Mesothelial cell of epicardium (in vitro differentiated cells): ENCODE data around the gene VDAC1. TPM values are rescaled to one million over a fixed set of nuclear protein-coding genes. Genes with fewer than 3 reads are reported as not detected.
"Not testable (repeated sequence)": the region's sequence is repeated elsewhere in the genome, so short reads cannot be mapped to it uniquely, and the experiment has no call there.

ENCODE experiments used
- DNase-seq, 2 experiments: peaks; one replicate each; pipeline ENCODE4 v3.0.0; 2021; ENCODE audit warnings: low spot score in 2 of 2; ENCODE audit not compliant: unreplicated experiment in 2 of 2
- H3K27ac Mint-ChIP-seq: 2 replicates; pipeline ENCODE4 v1.8.0; 2021; ENCODE audit warnings: mixed read lengths
- H3K27me3 Mint-ChIP-seq: 2 replicates; pipeline ENCODE4 v1.8.0; 2021; ENCODE audit warnings: low read depth, mixed read lengths
- H3K36me3 Mint-ChIP-seq: 2 replicates; pipeline ENCODE4 v1.8.0; 2021; ENCODE audit warnings: mixed read lengths
- H3K4me1 Mint-ChIP-seq: 2 replicates; pipeline ENCODE4 v1.8.0; 2021; ENCODE audit warnings: mixed read lengths
- H3K4me3 Mint-ChIP-seq: 2 replicates; pipeline ENCODE4 v1.8.0; 2021; ENCODE audit warnings: mild to moderate bottlenecking, moderate library complexity, mixed read lengths
- H3K9me3 Mint-ChIP-seq: 2 replicates; pipeline ENCODE4 v1.8.0; 2021; ENCODE audit warnings: mixed read lengths
- total RNA-seq: library from RNA; stranded (reverse); gene quantifications from 3 replicates; pipeline ENCODE4 v1.2.1, GENCODE V29; 2021
- TF ChIP-seq, protein P1 (sequence below): fragments of 200-600 bp; sonication (generic); IDR thresholded peaks from one replicate; pipeline ENCODE4 v1.5.0; 2021; ENCODE audit warnings: antibody characterized with exemption; ENCODE audit not compliant: unreplicated experiment

Gene VDAC1
- total RNA-seq, 1 donor from 2014 or later = 111 TPM

DNA sequence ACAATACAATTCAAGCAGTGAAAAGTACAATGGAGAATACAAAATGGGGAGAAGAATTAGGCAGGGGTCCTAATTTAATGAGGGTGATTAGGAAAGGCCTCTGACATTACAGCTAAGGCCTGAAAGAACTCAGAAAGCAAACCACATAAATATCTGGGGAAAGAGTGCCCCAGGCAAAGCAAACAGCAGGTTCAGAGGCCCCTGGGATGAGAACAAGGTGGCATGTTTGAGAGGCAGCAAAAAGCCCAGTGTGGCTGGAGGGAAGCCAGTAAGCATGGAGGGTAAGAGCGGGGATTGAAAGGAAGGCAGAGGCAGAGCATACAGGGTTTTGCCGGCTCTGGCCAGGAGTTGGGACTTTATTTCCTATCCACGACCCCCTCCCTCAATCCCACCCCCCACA, 33.4 kb upstream of the VDAC1 start:
- H3K27me3 Mint-ChIP-seq = no peaks in the 10 kb centered on the region
- no peak overlapping the region for H3K4me3 Mint-ChIP-seq
- no peak for DNase-seq
- H3K9me3 Mint-ChIP-seq = no peaks in the 10 kb centered on the region
- H3K27ac Mint-ChIP-seq = no peak overlapping the region
- H3K4me1 Mint-ChIP-seq = peaks cover 4% of the 10 kb centered on the region
- no peaks in the 10 kb centered on the region for H3K36me3 Mint-ChIP-seq
- TF ChIP-seq, protein P1, sequence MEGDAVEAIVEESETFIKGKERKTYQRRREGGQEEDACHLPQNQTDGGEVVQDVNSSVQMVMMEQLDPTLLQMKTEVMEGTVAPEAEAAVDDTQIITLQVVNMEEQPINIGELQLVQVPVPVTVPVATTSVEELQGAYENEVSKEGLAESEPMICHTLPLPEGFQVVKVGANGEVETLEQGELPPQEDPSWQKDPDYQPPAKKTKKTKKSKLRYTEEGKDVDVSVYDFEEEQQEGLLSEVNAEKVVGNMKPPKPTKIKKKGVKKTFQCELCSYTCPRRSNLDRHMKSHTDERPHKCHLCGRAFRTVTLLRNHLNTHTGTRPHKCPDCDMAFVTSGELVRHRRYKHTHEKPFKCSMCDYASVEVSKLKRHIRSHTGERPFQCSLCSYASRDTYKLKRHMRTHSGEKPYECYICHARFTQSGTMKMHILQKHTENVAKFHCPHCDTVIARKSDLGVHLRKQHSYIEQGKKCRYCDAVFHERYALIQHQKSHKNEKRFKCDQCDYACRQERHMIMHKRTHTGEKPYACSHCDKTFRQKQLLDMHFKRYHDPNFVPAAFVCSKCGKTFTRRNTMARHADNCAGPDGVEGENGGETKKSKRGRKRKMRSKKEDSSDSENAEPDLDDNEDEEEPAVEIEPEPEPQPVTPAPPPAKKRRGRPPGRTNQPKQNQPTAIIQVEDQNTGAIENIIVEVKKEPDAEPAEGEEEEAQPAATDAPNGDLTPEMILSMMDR = no peak

DNA sequence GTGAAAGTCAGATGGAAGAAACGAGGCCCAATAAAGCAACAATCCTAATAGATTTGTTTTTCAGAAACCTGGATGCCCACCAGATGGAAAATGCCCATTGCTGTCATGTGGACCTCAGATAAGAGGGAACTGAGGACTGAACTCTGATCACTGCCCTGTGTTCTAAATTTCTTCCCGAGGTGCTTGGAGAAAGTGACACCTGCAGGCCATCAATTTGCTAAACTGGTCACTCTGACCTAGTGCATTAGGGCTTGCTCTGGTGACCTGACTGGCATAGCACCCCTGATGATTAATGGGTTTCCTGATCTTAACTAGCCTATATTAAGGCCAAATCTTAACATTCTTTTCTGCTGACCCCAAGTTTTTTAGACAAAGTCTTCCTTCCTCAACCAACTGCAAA, 32.4 kb upstream of the VDAC1 start:
- Mint-ChIP-seq H3K27ac (no peak overlapping the region), H3K27me3 (no peaks in the 10 kb centered on the region), H3K36me3 (no peaks in the 10 kb centered on the region), H3K9me3 (peaks cover 1% of the 10 kb centered on the region), H3K4me1 (peaks cover 4% of the 10 kb centered on the region), H3K4me3 (no peak overlapping the region)
- TF ChIP-seq, protein P1 = no peak
- no peak for DNase-seq

DNA sequence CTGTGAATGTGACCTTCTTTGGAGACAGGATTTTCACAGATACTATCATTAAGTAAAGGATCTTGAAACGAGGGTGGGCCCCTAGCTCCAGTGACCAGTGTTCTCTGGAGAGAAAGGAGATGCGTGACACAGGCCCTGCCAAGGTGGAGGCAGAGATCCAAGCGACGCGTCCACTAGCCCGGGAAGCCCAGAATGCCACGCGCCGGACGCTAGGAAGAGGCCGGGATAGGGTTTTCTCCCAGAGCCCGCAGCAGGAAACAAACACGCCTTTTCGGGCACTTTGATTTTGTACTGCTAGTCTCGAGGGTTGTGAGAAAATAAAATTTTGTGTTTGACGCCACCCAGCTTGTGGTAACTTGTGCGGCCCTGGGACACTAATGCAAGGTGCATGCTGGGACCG, 29.6 kb upstream of the VDAC1 start:
- H3K4me3 Mint-ChIP-seq = no peak overlapping the region
- no peak overlapping the region for H3K27ac Mint-ChIP-seq
- no peaks in the 10 kb centered on the region for H3K27me3 Mint-ChIP-seq
- no peak for DNase-seq
- H3K36me3 Mint-ChIP-seq = peaks cover 2% of the 10 kb centered on the region
- peaks cover 4% of the 10 kb centered on the region for H3K9me3 Mint-ChIP-seq
- TF ChIP-seq, protein P1 = no peak
- peaks cover 4% of the 10 kb centered on the region for H3K4me1 Mint-ChIP-seq

DNA sequence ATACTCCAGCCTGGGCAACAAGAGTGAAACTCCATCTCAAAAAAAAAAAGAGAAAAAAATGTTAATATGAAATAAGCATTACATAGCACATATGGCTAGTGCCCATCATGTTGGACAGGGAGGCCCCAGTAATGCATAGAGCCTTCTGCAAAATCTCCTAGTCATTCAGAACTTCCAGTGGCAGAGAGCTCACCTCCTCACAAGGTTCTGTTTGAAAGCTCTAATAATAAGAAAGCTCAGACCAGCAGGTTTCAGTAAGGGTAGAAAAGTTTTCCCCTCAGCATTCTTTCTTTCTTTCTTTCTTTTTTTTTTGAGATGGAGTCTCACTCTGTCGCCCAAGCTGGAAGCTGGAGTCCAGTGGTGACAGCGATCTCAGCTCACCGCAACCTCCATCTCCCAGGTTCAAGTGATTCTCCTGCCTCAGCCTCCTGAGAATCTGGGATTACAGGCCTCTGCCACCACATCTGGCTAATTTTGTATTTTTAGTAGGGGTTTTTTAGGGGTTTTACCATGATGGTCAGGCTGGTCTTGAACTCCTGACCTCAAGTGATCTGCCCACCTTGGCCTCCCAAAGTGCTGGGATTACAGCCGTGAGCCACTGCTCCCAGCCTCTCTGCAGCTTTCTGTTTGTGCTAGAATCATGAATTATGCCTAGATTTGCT, 25.7 kb upstream of the VDAC1 start:
- DNase-seq, H3K27ac Mint-ChIP-seq, H3K27me3 Mint-ChIP-seq, H3K9me3 Mint-ChIP-seq, H3K4me1 Mint-ChIP-seq, H3K36me3 Mint-ChIP-seq, H3K4me3 Mint-ChIP-seq: not testable (repeated sequence)

DNA sequence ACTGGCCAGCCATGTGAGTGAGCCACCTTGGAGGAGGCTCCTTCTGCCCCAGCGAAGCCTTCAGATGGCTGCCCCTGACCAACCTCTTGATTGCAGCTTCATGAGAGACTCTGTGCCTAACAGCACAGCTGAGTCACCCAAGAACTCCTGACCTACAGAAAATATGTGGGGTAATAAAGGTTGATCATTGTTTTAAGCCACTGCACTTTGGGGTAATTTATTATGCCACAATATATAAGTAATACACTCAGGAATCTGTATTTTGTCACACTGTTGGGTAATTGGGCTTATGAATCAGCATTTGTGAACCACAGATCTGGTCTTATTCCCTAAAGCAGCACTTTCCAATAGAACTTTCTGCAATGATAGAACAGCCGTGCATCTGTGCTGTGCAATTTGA, 24.4 kb upstream of the VDAC1 start:
- Mint-ChIP-seq H3K4me3 (no peak overlapping the region), H3K27ac (no peak overlapping the region), H3K36me3 (peaks cover 2% of the 10 kb centered on the region), H3K9me3 (peaks cover 4% of the 10 kb centered on the region), H3K27me3 (no peaks in the 10 kb centered on the region), H3K4me1 (no peaks in the 10 kb centered on the region)
- TF ChIP-seq, protein P1 = no peak
- DNase-seq = no peak

DNA sequence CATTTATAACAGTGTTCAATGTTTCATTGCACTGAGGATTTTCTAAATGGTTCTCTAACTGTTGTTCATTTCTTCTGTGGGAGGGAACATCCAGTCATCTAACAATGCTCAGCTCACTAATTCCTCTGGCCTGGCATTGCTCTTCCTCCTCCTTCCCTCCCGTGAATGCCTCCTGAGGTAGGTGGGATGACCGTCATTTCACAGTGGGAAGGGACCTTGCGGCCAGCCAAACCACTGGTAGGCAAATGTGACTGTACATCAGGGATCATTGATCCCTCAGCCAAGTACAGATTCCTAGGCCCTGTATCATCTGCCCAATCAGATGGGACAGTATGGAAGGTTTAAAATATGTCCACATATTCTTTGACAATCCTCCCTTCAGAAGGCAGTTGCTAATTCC, 23.7 kb upstream of the VDAC1 start:
- TF ChIP-seq, protein P1 = no peak
- H3K36me3 Mint-ChIP-seq = peaks cover 2% of the 10 kb centered on the region
- H3K9me3 Mint-ChIP-seq = peaks cover 4% of the 10 kb centered on the region
- DNase-seq = no peak
- H3K27me3 Mint-ChIP-seq = no peaks in the 10 kb centered on the region
- H3K27ac Mint-ChIP-seq = no peak overlapping the region
- H3K4me1 Mint-ChIP-seq = no peaks in the 10 kb centered on the region
- H3K4me3 Mint-ChIP-seq = no peak overlapping the region
